ENCODE data around the gene FHIT. TPM values are rescaled to one million over a fixed set of nuclear protein-coding genes. Genes with fewer than 3 reads are reported as not detected.
A peak's percentile ranks its signal among the peaks of the same experiment; 100 is the strongest.

Gene FHIT
- total and polyA plus RNA-seq, 10 of the 15 experiments (the other 5 are each of a cell fraction or from before 2014, with no cell fraction given) = 4.2 to 14.9 (median 9.4) TPM

GRCh38 chr3:61182662-61183061 is 68.6 kb downstream of the FHIT start (continued):
- no peak for TF ChIP-seq MLLT1 (IDR thresholded peaks at IDR 0.05)
- TF ChIP-seq ZNF24 (IDR thresholded peaks at IDR 0.05) = no peak
- no peak for TF ChIP-seq REST (IDR thresholded peaks at IDR 0.05; ENCODE audit: low read depth, low read length)
- no peak for TF ChIP-seq USF2 (IDR thresholded peaks at IDR 0.05; ENCODE audit: borderline replicate concordance, low read depth, low read length)
- TF ChIP-seq SRF (IDR thresholded peaks at IDR 0.05; ENCODE audit: low read depth in 2 of 2, low read length in 2 of 2) = no peak
- TF ChIP-seq RFX5 (IDR thresholded peaks at IDR 0.05; ENCODE audit: low read depth, low read length) = no peak
- TF ChIP-seq CHD4 (IDR thresholded peaks at IDR 0.05) = no peak
- peak; percentile 64 for TF ChIP-seq BCL3 (IDR thresholded peaks at IDR 0.05; ENCODE audit: borderline replicate concordance, insufficient read depth, low read depth, low read length, poor library complexity, severe bottlenecking)
- TF ChIP-seq PBX3 (IDR thresholded peaks at IDR 0.05; ENCODE audit: insufficient replicate concordance, low read depth, low read length) = no peak
- no peak for TF ChIP-seq GABPA (IDR thresholded peaks at IDR 0.05; ENCODE audit: low read depth)
- no peak for TF ChIP-seq EED (IDR thresholded peaks at IDR 0.05; ENCODE audit: low read depth)
- no peak for TF ChIP-seq MYB (IDR thresholded peaks at IDR 0.05; ENCODE audit: borderline replicate concordance, low read depth, low read length)
- no peak for TF ChIP-seq CUX1 (IDR thresholded peaks at IDR 0.05; ENCODE audit: insufficient replicate concordance, low read depth, low read length)
- TF ChIP-seq KLF5 (IDR thresholded peaks at IDR 0.05; ENCODE audit: partially characterized antibody) = no peak
